Measurements from ENCODE around the gene CLEC19A.

- TF ChIP-seq, protein P1, sequence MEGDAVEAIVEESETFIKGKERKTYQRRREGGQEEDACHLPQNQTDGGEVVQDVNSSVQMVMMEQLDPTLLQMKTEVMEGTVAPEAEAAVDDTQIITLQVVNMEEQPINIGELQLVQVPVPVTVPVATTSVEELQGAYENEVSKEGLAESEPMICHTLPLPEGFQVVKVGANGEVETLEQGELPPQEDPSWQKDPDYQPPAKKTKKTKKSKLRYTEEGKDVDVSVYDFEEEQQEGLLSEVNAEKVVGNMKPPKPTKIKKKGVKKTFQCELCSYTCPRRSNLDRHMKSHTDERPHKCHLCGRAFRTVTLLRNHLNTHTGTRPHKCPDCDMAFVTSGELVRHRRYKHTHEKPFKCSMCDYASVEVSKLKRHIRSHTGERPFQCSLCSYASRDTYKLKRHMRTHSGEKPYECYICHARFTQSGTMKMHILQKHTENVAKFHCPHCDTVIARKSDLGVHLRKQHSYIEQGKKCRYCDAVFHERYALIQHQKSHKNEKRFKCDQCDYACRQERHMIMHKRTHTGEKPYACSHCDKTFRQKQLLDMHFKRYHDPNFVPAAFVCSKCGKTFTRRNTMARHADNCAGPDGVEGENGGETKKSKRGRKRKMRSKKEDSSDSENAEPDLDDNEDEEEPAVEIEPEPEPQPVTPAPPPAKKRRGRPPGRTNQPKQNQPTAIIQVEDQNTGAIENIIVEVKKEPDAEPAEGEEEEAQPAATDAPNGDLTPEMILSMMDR (IDR thresholded peaks at IDR 0.05 in 8 of 11, conservative IDR thresholded peaks at IDR 0.05 in 3 of 11), result no peak
- no peak for TF ChIP-seq POLR2A (IDR thresholded peaks at IDR 0.05)
- no peak for TF ChIP-seq POLR2AphosphoS5 (IDR thresholded peaks at IDR 0.05)
Measured at GRCh38 chr16:19356024-19356952, 70.8 kb downstream of the CLEC19A start.
